HG02610 (cell line): ENCODE data around the gene SLC7A7.
"Not testable (repeated sequence)": the region's sequence is repeated elsewhere in the genome, so short reads cannot be mapped to it uniquely, and the experiment has no call there.

Experiments
- ATAC-seq: cut with Tn5 transposase; IDR thresholded peaks from one replicate; pipeline ENCODE4 v1.9.1; 2021; ENCODE audit warnings: mild to moderate bottlenecking, moderate library complexity; ENCODE audit not compliant: unreplicated experiment

Gene SLC7A7

DNA sequence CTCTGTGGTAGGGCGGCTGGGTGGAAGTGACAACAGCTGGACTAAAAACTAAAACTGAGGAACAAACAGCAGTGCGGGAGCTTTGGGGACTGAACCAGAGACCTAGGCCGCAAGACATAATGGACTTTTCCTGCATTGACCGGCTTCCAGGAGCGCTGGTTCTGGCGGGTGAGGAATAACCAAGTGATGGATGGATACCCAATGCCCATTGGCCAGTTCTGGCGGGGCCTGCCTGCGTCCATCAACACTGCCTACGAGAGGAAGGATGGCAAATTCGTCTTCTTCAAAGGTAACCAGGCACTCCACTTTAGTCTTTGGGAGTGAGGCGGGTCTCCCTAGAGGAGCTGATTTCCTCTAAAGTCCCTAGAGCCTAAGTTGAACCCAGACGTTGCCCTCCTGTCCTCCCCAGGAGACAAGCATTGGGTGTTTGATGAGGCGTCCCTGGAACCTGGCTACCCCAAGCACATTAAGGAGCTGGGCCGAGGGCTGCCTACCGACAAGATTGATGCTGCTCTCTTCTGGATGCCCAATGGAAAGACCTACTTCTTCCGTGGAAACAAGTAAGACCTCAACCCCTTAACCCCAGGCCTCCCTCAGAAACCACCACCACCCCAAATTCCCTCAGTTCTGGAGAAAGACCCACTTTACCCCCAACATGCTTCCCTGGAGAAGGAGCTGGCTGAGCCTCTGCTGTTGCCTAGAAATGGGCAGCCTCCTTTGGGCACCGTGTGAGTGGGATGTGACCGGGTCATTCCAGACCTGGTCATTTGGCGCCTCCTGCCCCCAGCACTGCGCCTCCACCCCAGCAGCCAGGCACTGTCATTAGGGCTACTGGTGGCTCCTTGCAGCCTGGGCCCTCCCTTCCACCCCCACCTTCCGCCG is 29.2 kb upstream of the SLC7A7 start:
- no peak for ATAC-seq

DNA sequence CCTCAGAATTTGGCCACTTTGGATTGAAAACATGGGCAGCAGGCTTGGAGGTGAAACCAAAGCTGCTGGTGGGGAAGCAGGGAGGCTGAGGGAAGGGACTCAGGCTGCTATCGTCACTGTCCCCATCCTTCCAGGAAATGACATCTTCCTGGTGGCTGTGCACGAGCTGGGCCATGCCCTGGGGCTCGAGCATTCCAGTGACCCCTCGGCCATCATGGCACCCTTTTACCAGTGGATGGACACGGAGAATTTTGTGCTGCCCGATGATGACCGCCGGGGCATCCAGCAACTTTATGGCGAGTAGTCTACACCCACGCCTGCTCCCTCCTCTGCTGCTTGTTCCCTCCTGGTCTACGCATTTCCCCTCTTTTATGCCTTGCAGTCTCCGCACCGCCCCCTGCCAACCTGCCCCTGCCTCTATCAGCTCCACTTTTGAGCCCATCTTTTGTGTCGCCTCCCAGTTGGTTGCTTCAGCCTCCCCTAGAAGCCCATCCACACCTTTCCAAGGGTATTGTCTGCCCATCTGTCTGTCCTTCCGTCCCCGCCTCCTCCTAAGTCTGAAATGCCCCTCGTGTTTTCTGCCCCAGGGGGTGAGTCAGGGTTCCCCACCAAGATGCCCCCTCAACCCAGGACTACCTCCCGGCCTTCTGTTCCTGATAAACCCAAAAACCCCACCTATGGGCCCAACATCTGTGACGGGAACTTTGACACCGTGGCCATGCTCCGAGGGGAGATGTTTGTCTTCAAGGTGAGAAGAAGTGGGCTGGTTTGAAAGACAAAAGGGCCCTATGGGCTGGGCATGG is 28.1 kb upstream of the SLC7A7 start:
- ATAC-seq, result no peak

DNA sequence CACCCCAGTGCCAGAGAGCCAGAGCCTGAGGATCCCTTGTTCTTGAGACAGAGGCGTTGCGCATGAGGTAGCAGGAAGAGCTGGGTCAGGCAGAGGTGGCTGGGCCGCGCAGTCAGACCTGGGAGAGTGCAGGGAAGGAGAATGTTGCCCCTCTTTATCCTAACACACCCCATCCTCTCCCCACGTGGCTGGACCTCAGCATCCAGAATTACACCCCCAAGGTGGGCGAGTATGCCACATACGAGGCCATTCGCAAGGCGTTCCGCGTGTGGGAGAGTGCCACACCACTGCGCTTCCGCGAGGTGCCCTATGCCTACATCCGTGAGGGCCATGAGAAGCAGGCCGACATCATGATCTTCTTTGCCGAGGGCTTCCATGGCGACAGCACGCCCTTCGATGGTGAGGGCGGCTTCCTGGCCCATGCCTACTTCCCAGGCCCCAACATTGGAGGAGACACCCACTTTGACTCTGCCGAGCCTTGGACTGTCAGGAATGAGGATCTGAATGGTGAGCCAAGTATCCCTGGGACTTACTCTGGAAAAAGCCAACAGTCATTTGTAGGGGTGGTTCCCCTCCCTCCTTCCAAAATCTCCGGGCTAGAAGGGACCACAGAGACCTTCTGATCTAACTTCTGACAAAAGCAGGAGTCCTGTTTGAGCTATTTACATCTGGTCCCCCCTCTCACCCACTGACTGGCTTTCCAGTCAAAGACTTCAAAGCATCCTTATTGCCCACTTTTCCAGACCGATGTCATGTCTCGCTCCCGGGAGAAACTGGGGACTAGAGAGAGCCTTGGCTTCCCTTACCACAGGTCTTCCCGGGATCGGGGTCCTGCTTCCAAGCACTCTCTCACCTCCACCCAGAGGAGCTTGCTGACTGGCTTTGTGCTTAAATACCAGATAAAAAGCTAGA is 27.2 kb upstream of the SLC7A7 start:
- no peak for ATAC-seq

GRCh38 chr14:22841769-22842168 is 26.5 kb upstream of the SLC7A7 start:
- ATAC-seq, result no peak

GRCh38 chr14:22841311-22841710 is 26.1 kb upstream of the SLC7A7 start:
- no peak for ATAC-seq

GRCh38 chr14:22839159-22839779 is 24.0 kb upstream of the SLC7A7 start:
- no peak for ATAC-seq

DNA sequence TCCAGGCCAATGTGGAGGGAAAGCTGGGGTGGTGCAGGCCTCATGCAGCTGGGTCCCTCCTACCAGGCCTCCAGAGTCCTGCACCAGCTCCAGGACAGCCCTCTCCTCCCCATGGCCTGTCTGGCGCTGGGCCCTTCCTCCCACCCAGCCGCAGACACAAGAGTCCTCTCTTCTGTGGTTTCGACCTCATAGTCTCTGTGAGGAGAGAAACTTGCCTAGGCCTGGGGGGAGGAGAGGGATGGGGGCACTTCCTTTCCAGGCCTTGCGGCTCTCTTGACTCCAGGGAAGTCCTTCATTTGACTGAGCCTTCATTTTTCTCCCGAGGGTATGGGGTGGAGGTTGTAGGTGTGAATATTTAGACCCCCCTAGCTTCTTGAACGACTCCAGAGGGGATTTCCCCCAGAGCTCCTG is 23.4 kb upstream of the SLC7A7 start:
- no peak for ATAC-seq

DNA sequence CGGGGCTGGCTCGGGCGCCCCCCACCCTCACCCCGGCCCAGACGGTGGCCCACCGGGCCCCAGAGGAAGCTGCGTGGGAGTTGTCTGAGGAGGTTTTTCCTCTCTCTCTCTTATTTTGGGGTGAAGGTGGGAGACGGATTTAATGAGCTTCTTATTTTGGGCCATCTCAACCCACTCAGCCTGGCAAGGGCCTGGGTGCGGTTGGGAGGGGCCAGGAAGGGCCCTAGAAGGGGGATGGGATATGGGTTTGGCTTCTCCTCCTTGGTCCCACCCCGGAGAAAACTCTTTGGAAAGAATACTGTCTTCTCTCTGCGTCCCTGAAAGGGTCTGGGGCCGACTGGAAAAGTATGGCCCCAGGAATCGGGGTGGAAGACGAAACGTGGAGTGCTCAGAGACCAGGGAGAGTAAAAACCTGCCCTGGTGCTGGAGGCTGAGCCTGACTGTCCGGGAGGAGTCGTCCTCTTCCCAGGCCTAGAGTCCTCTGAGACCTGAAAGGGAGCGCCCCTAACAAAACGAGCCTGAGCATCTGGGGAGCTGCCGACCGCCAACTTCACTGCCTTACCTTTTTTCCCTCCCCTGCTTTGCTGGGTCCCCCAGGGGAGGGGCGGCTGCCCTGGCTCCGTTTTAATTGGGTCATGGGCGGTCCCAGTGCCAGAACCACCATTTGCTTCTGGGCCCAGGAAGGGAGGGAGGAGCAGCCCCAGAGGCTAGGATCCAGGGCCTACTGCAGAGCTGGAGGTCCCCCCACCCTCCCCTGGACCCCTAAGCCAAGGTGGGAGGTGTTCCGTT is 22.7 kb upstream of the SLC7A7 start:
- ATAC-seq, result no peak

- ATAC-seq, result no peak
Measured at GRCh38 chr14:22837114-22837749, 22.0 kb upstream of the SLC7A7 start.

DNA sequence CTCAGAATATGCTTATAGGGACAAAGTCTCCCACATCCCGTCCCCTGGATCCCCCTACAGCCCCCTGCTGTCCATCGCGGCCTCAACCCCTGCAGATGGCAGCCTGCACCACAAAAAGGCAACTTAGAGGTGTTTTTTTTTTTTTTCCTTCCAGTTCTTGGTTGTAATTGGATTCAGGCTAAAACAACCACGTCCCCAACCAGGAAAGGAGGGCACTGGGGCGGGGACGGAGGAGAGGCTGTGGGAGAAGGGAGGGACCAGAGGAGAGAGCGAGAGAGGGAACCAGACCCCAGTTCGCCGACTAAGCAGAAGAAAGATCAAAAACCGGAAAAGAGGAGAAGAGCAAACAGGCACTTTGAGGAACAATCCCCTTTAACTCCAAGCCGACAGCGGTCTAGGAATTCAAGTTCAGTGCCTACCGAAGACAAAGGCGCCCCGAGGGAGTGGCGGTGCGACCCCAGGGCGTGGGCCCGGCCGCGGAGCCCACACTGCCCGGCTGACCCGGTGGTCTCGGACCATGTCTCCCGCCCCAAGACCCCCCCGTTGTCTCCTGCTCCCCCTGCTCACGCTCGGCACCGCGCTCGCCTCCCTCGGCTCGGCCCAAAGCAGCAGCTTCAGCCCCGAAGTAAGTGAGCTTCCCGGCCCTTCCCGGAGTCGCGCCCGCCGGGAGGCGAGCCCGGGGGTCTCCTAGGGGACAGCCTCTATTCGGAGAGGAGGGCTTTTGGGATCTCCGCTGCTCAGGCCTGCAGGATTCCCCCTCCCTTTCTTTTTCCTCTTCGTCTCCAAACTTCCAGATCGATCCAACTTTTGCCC is 21.3 kb upstream of the SLC7A7 start, which contains the start of gene MMP14:
TSS of gene MMP14 (plus strand) at position 285 of the 813 bp plus-strand sequence. CDS start at position 518, 233 bp downstream.
- ATAC-seq, result no peak

GRCh38 chr14:22835505-22835904 is 20.3 kb upstream of the SLC7A7 start:
- no peak for ATAC-seq

GRCh38 chr14:22830443-22831010 is 15.3 kb upstream of the SLC7A7 start:
- no peak for ATAC-seq

DNA sequence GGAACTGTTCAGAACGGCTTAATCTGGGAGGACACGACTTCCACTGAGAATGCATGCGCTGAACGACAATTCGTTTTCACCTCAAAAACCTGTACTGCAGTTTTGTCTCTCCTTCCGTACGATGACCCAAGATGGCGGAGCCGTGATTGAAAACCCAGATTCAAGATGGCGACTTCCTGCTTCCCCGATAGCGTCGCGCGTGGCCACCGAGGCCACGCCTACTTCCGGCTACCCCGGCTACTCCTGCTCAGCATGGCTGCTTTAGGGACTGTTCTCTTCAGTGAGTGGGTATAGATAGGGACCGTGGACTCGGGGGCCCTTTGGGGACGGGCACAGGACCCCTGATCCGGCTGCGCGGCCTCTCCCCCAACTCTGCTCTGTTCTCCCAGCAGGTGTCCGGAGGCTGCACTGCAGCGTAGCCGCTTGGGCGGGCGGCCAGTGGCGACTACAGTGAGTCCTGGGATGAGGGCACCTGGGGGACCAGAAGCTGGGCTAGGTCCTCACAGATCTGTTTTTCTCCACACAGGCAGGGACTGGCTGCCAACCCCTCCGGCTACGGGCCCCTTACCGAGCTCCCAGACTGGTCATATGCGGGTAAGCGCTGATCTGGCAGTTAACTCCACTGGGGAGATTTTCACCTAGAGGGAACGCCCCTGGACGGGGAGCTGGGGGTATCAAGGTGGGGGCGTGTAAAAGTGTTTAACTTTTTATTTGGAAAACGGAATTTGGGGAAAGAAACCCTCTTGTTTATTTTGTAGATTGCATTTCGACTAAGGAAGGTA is 14.6 kb upstream of the SLC7A7 start, which contains the start of gene MRPL52:
TSS of gene MRPL52 (plus strand) at position 227 of the 782 bp plus-strand sequence. CDS start at position 253, 26 bp downstream.
- peak; percentile 70 for ATAC-seq

DNA sequence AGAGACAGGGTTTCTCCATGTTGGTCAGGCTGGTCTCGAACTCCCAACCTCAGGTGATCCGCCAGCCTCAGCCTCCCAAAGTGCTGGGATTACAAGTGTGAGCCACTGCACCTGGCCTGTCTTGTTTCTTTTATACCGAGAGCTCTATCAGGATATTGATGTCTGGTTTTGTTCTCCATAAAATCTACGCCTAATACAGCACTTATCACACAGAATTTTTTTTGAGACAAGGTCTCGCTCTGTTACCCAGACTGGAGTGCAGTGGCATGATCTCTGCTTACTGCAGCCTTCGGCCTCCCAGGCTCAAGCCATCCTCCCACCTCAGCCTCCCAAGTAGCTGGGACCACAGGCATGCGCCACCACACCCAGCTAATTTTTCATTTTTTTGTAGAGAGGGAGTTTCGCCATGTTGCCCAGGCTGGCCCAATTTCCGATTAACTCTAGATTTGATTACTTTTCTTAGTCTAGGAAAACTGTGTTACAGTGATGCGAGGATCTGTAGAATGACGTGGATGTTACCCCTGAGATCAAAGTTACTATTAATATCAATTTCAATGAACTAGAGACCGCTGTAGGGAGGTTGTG is 13.9 kb upstream of the SLC7A7 start:
- ATAC-seq, result not testable (repeated sequence)

- ATAC-seq, result no peak
Measured at GRCh38 chr14:22824711-22825359, 9.6 kb upstream of the SLC7A7 start.

- ATAC-seq, result peak; percentile 43
Measured at GRCh38 chr14:22822571-22823098, 7.4 kb upstream of the SLC7A7 start.
